Measurements from ENCODE around the gene PAAF1. TPM values are rescaled to one million over a fixed set of nuclear protein-coding genes. Genes with fewer than 3 reads are reported as not detected.

Gene PAAF1
- total and polyA plus RNA-seq, 10 of the 15 experiments (the other 5 are each of a cell fraction or from before 2014, with no cell fraction given) = 13.7 to 70.6 (median 29.1) TPM

GRCh38 chr11:73921180-73921579 is 44.4 kb downstream of the PAAF1 start:
- TF ChIP-seq NR2C1 (IDR thresholded peaks at IDR 0.05) (no peak), ESRRA (IDR thresholded peaks at IDR 0.05; ENCODE audit: low read length) (no peak), SMARCA5 (IDR thresholded peaks at IDR 0.05) (no peak), ATF2 (IDR thresholded peaks at IDR 0.05; ENCODE audit: low read length) (no peak), ZBTB33 (IDR thresholded peaks at IDR 0.05) (no peak), JUND (IDR thresholded peaks at IDR 0.05; ENCODE audit: low read depth, low read length) (no peak), WRNIP1 (IDR thresholded peaks at IDR 0.05; ENCODE audit: borderline replicate concordance, low read depth, low read length) (no peak), RCOR1 (conservative IDR thresholded peaks at IDR 0.05; ENCODE audit: low read depth, low read length) (no peak)
- CTCF ChIA-PET = no interaction called here
- POLR2A ChIA-PET = no interaction called here
- Histone ChIP-seq H3K9me3 (replicated peaks; ENCODE audit: control insufficient read depth, insufficient read depth, low read length) (no peaks in the 10 kb centered on the region), H3K4me2 (ENCODE audit: control insufficient read depth, insufficient read depth) (no peak overlapping the region), H3K27ac (ENCODE audit: control insufficient read depth, insufficient read depth) (no peak overlapping the region), H2AFZ (ENCODE audit: control insufficient read depth, low read depth, low read length) (no peak overlapping the region), H4K20me1 (ENCODE audit: control insufficient read depth, insufficient read depth) (no peaks in the 10 kb centered on the region), H3K9ac (ENCODE audit: control insufficient read depth, insufficient read depth, low read length) (no peak overlapping the region), H3K4me3 (no peak overlapping the region), H3K79me2 (ENCODE audit: control insufficient read depth, insufficient read depth, low read length) (no peaks in the 10 kb centered on the region), H3K36me3 (ENCODE audit: control insufficient read depth in 2 of 2, insufficient read depth in 2 of 2, low read length in 1 of 2) (peaks cover 4% of the 10 kb centered on the region in 2 experiments; a peak in 2 of 4 replicates), H3K4me1 (ENCODE audit: control insufficient read depth, insufficient read depth, low read length) (no peaks in the 10 kb centered on the region), H3K27me3 (replicated peaks in 1 of 2; ENCODE audit: control insufficient read depth in 2 of 2, insufficient read depth in 2 of 2, low read length in 1 of 2) (no peaks in the 10 kb centered on the region)
- intact Hi-C loops (cut with micrococcal nuclease; ENCODE audit: unreplicated experiment) (no loop called here), in situ Hi-C loops (cut with MboI) (no loop called here)
- RAD21 ChIA-PET (ENCODE audit: unreplicated experiment) = no interaction called here
- FAIRE-seq = no peak
- 100% methylated on average over 4 of the region's 4 CpGs for WGBS (ENCODE audit: insufficient coverage, insufficient replicate concordance, low lambda C conversion rate, missing lambda C conversion rate)
- no peak for DNase-seq (ENCODE audit: low read depth, low spot score)
- BruUV-seq (replicated peaks) = no TSS peak
- ATAC-seq = no peak
- SMC1A ChIA-PET (ENCODE audit: uncharacterized antibody, unreplicated experiment) = interaction anchor here (0.7 kb wide), 1 partner anchor 100 kb away, joined by 4 read pairs; no protein-coding TSS in a partner anchor
